DOHH2 (cell line): Measurements from ENCODE around the gene HLX.

Experiments used
- EZH2phosphoT487 ChIP-seq: fragments of 200-600 bp; sonication (generic); IDR thresholded peaks from 2 replicates; pipeline ENCODE4 v1.6.1; 2017; ENCODE audit warnings: borderline replicate concordance, mild to moderate bottlenecking, antibody characterized with exemption, low read length, moderate library complexity, mixed read lengths
- TF ChIP-seq, protein P1 (sequence below): fragments of 200-600 bp; sonication (generic); IDR thresholded peaks from one replicate; pipeline ENCODE4 v1.5.1; 2014; ENCODE audit warnings: antibody characterized with exemption, mild to moderate bottlenecking, low read depth, low read length; ENCODE audit not compliant: poor library complexity, severe bottlenecking

- TF ChIP-seq, protein P1, sequence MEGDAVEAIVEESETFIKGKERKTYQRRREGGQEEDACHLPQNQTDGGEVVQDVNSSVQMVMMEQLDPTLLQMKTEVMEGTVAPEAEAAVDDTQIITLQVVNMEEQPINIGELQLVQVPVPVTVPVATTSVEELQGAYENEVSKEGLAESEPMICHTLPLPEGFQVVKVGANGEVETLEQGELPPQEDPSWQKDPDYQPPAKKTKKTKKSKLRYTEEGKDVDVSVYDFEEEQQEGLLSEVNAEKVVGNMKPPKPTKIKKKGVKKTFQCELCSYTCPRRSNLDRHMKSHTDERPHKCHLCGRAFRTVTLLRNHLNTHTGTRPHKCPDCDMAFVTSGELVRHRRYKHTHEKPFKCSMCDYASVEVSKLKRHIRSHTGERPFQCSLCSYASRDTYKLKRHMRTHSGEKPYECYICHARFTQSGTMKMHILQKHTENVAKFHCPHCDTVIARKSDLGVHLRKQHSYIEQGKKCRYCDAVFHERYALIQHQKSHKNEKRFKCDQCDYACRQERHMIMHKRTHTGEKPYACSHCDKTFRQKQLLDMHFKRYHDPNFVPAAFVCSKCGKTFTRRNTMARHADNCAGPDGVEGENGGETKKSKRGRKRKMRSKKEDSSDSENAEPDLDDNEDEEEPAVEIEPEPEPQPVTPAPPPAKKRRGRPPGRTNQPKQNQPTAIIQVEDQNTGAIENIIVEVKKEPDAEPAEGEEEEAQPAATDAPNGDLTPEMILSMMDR = no peak
- no peak for TF ChIP-seq EZH2phosphoT487
Measured at GRCh38 chr1:220885971-220886370, 6.7 kb downstream of the HLX start.
